Endothelial cell (in vitro differentiated cells): ENCODE measurements around the gene PRKG1. TPM values are rescaled to one million over a fixed set of nuclear protein-coding genes. Genes with fewer than 3 reads are reported as not detected.

ENCODE experiments used
- DNase-seq: peaks from one replicate; pipeline ENCODE4 v3.0.0; 2021; ENCODE audit warnings: low spot score
- H3K27ac Mint-ChIP-seq: one replicate; pipeline ENCODE4 v1.8.0; 2021; ENCODE audit warnings: mixed read lengths, inconsistent platforms; ENCODE audit not compliant: unreplicated experiment
- H3K27me3 Mint-ChIP-seq: one replicate; pipeline ENCODE4 v1.8.0; 2021; ENCODE audit warnings: mild to moderate bottlenecking, moderate library complexity, mixed read lengths, inconsistent platforms; ENCODE audit not compliant: unreplicated experiment
- H3K36me3 Mint-ChIP-seq: one replicate; pipeline ENCODE4 v1.8.0; 2021; ENCODE audit warnings: mild to moderate bottlenecking, low read depth, mixed read lengths, inconsistent platforms; ENCODE audit not compliant: unreplicated experiment
- H3K4me1 Mint-ChIP-seq: one replicate; pipeline ENCODE4 v1.8.0; 2021; ENCODE audit warnings: mild to moderate bottlenecking, mixed read lengths, inconsistent platforms; ENCODE audit not compliant: unreplicated experiment
- H3K4me3 Mint-ChIP-seq: one replicate; pipeline ENCODE4 v1.8.0; 2021; ENCODE audit warnings: mild to moderate bottlenecking, mixed read lengths, inconsistent platforms; ENCODE audit not compliant: unreplicated experiment
- H3K9me3 Mint-ChIP-seq: one replicate; pipeline ENCODE4 v1.8.0; 2021; ENCODE audit warnings: mixed read lengths, inconsistent platforms; ENCODE audit not compliant: unreplicated experiment
- total RNA-seq: library from RNA; stranded (reverse); fragmentation: NEBNext Ultra II Directional; extraction: Animal tissue kit (Norgen Biotek cat#: 25700); gene quantifications from one replicate; pipeline ENCODE4 v1.2.1, GENCODE V29; 2021; ENCODE audit not compliant: unreplicated experiment
- TF ChIP-seq, protein P1 (sequence below): fragments of 200-600 bp; sonication (generic); IDR thresholded peaks from one replicate; pipeline ENCODE4 v1.5.0; 2021; ENCODE audit warnings: antibody characterized with exemption; ENCODE audit not compliant: unreplicated experiment

The PRKG1 gene
- total RNA-seq, 1 donor from 2014 or later, result 10.7 TPM

GRCh38 chr10:51699475-51700227 is 625.4 kb downstream of the PRKG1 start, which contains the start of gene CSTF2T:
TSS of gene CSTF2T (minus strand) at chr10:51699595. CDS start at chr10:51699549, 46 bp downstream.
- peak; percentile 84 for DNase-seq
- Mint-ChIP-seq H3K9me3 (no peaks in the 10 kb centered on the region), H3K36me3 (peaks cover 12% of the 10 kb centered on the region), H3K4me3 (peak within 1 kb of the TSS; percentile 100), H3K27ac (peak within 1 kb of the TSS; percentile 100), H3K4me1 (peaks cover 35% of the 10 kb centered on the region), H3K27me3 (peaks cover 2% of the 10 kb centered on the region)
- TF ChIP-seq, protein P1, sequence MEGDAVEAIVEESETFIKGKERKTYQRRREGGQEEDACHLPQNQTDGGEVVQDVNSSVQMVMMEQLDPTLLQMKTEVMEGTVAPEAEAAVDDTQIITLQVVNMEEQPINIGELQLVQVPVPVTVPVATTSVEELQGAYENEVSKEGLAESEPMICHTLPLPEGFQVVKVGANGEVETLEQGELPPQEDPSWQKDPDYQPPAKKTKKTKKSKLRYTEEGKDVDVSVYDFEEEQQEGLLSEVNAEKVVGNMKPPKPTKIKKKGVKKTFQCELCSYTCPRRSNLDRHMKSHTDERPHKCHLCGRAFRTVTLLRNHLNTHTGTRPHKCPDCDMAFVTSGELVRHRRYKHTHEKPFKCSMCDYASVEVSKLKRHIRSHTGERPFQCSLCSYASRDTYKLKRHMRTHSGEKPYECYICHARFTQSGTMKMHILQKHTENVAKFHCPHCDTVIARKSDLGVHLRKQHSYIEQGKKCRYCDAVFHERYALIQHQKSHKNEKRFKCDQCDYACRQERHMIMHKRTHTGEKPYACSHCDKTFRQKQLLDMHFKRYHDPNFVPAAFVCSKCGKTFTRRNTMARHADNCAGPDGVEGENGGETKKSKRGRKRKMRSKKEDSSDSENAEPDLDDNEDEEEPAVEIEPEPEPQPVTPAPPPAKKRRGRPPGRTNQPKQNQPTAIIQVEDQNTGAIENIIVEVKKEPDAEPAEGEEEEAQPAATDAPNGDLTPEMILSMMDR, result no peak

- Mint-ChIP-seq H3K27me3 (peaks cover 2% of the 10 kb centered on the region), H3K4me3 (peak overlapping the region; percentile 100), H3K4me1 (peaks cover 35% of the 10 kb centered on the region), H3K27ac (peak overlapping the region; percentile 100), H3K36me3 (peaks cover 12% of the 10 kb centered on the region), H3K9me3 (no peaks in the 10 kb centered on the region)
- peak; percentile 15 for DNase-seq
- TF ChIP-seq, protein P1, result no peak
Observed at GRCh38 chr10:51700228-51700817, 626.0 kb downstream of the PRKG1 start.

DNA sequence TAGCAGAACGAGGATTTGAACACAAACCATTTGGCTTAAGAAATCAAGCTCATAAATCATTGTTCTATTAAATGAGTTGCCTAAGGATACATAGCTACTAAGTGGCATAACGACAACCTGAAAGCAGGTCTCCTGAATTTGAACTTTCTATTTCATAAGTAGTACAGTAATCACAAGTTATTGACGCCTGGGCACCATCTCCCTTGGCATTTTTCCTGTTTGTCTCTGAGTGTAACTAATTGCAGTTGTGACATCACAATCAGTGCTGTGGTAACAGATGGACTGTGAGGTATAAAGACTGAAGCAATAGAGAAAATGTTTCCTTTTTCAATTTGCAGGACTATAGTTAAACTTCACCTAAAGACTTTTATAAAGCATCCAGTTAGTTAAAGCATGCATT is 631.5 kb downstream of the PRKG1 start:
- H3K27ac Mint-ChIP-seq, result no peak overlapping the region
- peaks cover 11% of the 10 kb centered on the region for H3K4me1 Mint-ChIP-seq
- H3K9me3 Mint-ChIP-seq, result no peaks in the 10 kb centered on the region
- H3K27me3 Mint-ChIP-seq, result peaks cover 4% of the 10 kb centered on the region
- TF ChIP-seq, protein P1, result no peak
- no peaks in the 10 kb centered on the region for H3K36me3 Mint-ChIP-seq
- no peak overlapping the region for H3K4me3 Mint-ChIP-seq
- DNase-seq, result no peak

DNA sequence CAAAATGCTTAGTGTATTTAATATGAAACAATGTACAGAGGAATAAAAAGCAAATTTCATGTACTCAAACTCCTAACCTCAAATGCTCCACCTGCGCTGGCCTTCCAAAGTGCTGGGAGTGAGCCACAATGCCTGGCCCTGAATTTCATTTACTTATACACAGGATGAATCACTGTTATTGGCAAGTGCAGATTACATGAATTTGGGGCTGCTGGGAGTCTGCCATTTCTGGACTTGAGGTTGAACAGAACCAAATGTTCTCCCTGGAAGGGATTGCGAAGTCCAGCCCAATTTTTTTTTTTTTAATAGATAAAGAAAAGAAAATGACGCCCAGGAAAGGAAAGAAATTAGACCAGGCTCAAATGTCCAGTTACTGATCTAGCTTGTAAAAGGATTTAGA is 631.9 kb downstream of the PRKG1 start:
- H3K9me3 Mint-ChIP-seq, result no peaks in the 10 kb centered on the region
- no peak overlapping the region for H3K27ac Mint-ChIP-seq
- TF ChIP-seq, protein P1, result no peak
- peaks cover 11% of the 10 kb centered on the region for H3K4me1 Mint-ChIP-seq
- H3K4me3 Mint-ChIP-seq, result no peak overlapping the region
- no peak for DNase-seq
- peaks cover 3% of the 10 kb centered on the region for H3K27me3 Mint-ChIP-seq
- H3K36me3 Mint-ChIP-seq, result no peaks in the 10 kb centered on the region

GRCh38 chr10:51707392-51707791 is 633.1 kb downstream of the PRKG1 start:
- H3K36me3 Mint-ChIP-seq, result no peaks in the 10 kb centered on the region
- DNase-seq, result no peak
- H3K27me3 Mint-ChIP-seq, result peaks cover 2% of the 10 kb centered on the region
- TF ChIP-seq, protein P1, result no peak
- H3K27ac Mint-ChIP-seq, result no peak overlapping the region
- peaks cover 20% of the 10 kb centered on the region for H3K4me1 Mint-ChIP-seq
- no peaks in the 10 kb centered on the region for H3K9me3 Mint-ChIP-seq
- no peak overlapping the region for H3K4me3 Mint-ChIP-seq
